Left lobe of liver (tissue), 2 donors: ENCODE data around the gene TEX54. TPM values are rescaled to one million over a fixed set of nuclear protein-coding genes. Genes with fewer than 3 reads are reported as not detected.
"Not testable (repeated sequence)": the region's sequence is repeated elsewhere in the genome, so short reads cannot be mapped to it uniquely, and the experiment has no call there.

Source experiments
- ATAC-seq: fragments of 200-7000 bp; cut with Tn5 transposase; one replicate; pipeline ENCODE4 v1.9.1; 2020; ENCODE audit warnings: mild to moderate bottlenecking, moderate library complexity
- DNase-seq: peaks from one replicate; pipeline ENCODE4 v3.0.0-alpha.2; 2020; ENCODE audit warnings: low spot score
- total RNA-seq: library from RNA; stranded (reverse); gene quantifications from one replicate; pipeline ENCODE4 v1.2.1, GENCODE V29; 2021
- donor health status: DM: no; HTN: no; CAD: no; lungs with moderate emphysema.
- donor health status: DM: no; HTN: yes; CAD: no.

The TEX54 gene
- total RNA-seq, 1 donor from 2014 or later = not detected

- DNase-seq (peak; percentile 97), ATAC-seq (peak; percentile 97)
Observed at GRCh38 chr11:62855571-62856332, 23.1 kb upstream of the TEX54 start.

DNA sequence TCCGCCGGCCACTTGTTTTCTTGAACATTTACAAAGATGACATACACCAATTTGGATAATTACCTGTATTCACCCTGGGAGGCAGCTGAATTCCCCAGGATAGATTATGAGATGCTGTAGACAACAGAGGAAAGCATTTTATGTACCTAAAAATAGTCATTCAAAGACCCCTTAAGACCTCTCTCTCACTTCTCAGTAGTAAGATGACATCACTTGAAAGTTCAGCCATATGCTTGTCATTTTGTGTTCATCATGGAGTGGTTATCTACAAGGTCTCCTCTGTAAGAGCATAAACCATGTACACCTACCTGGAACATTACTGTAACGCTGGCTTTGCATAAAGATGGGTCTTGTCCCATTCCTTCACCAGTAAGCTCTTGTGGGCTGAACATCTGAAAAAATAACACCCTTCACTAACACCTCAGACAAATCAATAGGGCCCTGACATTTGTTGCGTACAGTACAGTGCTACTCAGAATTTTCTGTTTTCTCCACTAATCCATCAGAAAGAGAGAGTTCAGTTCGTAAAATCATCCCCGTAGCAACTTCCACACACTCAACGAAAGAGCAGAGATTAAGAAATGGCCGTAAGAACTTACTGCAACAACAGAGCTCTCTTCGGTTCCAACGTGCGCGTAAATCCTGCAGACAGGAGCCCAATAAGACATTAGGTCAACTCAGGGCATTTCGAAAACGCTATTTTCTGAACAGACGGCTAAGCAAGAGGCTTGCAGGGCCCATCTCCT is 22.4 kb upstream of the TEX54 start:
- DNase-seq (no peak), ATAC-seq (peak; percentile 11)

DNA sequence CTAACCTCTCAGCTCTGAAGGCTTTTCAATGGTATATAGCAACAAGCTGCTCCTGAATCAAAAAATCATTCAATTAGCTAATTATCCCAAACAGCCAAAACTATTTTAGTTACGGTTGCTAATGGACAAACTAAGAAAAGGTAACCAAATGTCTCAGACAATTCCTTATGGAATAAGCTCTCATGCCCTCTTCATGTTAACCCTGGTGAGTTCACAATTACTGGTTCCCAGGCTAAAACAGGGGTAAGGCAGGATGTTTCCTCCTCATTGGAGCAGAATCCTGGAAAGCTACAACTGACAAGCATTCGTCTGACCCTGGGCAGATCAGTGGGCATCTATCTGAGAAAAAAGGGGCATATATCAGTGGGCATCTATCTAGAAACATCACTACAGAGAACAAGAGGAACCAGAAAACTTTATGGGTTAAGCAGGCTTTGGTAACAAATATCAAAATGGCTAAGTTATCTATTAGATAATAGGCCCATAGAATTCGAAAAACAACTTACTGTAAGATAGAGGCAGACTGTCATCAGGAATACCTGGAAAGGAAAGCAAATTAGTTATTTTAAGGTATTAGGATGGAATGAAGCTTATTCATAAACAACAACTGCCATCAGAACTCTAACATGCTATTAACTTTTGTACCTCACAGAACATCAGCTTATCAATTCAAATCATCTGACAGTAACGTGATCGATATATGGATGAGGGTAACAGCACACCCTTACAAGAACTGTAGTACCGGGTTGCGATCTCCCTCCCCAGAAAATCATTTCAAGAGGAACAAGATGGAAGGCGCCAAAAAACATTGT is 21.6 kb upstream of the TEX54 start:
- no peak for ATAC-seq
- DNase-seq = no peak

GRCh38 chr11:62853279-62853965 is 20.8 kb upstream of the TEX54 start:
- ATAC-seq (no peak), DNase-seq (no peak)

DNA sequence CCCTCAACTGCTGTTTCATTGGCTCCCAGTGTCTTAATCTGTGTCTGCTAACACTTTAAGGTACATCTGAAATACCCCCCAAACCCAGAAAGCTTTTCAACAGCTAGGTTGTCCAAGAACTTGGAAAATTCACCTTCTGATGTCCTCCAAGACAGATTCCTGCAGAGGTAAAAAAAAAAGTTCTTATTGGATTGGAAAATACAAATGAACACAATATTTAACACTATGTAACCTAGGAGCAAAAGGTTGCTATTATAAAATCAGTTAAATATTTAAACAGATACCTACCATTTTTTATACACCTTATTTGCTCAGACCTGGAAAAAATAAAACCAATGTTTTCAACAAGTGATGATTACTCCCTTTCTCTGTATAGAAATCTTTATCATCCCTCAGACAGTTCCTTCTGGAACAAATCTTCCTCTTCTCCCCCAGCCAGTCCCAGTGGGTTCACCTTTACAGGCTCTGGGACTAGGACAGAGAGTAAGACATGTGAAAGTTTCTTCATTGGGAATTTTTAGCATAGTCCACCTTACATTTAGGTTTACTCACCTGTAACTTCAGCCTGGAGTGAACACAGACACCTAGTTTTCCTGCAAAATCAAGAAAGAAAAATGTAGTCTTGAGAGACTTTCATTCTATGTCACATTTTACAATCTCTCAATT is 20.0 kb upstream of the TEX54 start:
- DNase-seq (no peak), ATAC-seq (no peak)

GRCh38 chr11:62851807-62852522 is 19.3 kb upstream of the TEX54 start:
- ATAC-seq (no peak), DNase-seq (no peak)

DNA sequence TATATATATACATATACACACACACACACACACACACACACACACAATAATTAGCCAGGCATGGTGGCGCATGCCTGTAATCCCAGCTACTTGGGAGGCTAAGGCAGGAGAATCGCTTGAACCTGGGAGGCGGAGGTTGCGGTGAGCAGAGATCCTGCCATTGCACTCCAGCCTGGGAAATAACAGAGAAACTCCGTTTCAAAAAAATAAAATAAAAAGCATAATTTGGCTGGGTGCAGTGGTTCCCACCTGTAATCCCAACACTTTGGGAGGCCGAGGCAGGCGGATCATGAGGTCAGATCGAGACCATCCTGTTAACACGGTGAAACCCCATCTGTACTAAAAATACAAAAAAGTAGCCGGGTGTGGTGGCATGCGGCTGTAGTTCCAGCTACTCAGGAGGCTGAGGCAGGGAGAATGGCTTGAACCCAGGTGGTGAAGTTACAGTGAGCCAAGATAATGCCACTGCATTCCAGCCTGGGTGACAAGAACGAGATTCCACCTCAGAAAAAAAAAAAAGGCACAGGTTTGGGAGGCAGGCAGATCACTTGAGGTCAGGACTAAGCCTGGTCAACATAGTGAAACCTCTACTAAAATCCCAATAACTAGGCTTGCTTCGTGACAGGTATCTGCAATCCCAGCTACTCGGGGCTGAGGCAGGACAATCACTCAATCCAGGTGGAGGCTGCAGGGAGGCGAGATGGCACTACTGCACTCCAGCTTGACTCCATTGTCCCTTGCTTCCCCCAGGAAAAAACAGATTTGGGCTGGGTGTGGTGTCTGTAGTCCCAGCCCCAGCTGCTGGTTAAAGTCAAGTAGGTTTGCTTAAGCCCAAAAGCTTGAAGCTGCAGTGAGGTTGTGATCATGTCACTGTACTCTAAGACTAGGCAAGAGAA is 18.5 kb upstream of the TEX54 start:
- no peak for DNase-seq
- no peak for ATAC-seq

DNA sequence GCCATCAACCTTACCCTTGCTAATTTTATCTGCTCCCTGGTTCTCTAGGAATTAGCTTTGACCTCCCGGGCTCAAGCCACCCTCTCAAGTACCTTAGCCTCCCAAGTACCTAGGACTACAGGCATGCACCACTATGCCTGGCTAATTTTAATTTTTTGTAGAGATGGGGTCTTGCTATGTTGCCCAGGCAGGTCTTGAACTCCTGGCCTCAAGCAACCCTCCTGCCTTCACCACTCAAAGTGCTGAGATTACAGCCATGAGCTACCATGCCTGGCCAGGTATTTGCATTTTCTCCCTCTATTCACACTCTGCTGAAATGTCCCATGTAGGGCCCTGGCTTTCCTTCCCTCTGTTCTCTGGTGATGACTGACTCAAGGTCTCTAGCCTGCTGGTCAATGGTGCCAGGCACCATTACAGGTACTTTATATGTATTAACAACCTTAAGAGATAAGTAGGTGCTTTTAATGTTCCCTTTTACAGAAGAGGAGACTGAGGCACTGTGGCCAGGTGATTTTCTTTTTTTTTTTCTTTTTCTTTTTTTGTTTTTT is 15.2 kb upstream of the TEX54 start:
- DNase-seq = no peak
- no peak for ATAC-seq

DNA sequence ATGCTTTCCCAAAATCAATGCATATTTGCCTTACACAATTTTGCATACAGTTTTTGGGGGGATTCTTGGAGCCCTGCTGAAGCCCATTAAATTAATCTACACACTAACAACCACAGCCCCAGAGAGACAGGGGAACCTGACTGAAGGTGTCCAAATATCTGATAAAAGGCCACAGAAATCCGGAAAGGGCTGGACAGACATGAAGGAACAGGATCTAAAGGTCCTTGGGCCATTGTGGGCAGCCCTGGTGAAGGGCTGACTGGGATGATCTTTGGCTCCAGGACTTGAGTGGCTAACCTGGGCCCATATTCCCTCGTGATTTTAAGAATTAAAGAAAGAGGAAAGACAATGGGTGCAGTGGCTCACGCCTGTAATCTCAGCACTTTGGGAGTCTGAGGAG is 13.5 kb upstream of the TEX54 start:
- ATAC-seq = no peak
- DNase-seq = no peak

DNA sequence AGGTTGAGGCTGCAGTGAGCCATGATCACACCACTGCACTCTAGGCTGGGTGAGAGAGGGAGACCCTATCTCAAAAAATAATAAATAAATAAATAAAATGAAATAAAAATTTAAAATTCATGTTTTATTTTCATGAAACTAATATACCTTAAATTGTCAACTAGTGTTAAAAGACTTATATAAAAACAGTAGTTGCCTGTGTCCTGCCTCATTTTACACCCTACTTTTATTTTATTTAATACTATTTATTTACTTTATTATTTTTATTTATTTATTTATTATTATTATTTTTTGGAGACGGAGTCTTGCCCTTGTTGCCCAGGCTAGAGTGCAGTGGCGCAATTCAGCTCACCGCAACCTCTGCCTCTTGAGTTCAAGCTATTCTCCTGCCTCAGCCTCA is 11.5 kb upstream of the TEX54 start:
- ATAC-seq (no peak), DNase-seq (no peak)

DNA sequence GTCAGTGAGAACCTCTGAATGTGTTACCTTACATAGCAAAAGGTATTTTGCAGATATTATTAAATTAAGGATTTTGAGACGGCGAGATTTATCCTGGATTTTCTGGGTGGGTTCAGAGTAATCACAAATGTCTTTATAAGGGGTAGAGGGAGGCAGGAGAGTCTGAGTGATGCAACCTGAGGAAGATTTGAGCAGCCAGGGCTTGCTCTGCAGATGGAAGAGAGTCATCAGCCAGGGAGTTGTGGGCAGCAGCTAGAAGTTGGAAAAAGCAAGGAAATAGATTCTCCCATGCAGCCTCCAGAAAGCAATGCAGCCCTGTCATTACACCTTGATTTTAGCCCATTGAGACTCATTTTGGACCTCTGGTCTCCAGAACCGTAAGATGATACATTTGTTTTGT is 10.8 kb upstream of the TEX54 start:
- DNase-seq = no peak

DNA sequence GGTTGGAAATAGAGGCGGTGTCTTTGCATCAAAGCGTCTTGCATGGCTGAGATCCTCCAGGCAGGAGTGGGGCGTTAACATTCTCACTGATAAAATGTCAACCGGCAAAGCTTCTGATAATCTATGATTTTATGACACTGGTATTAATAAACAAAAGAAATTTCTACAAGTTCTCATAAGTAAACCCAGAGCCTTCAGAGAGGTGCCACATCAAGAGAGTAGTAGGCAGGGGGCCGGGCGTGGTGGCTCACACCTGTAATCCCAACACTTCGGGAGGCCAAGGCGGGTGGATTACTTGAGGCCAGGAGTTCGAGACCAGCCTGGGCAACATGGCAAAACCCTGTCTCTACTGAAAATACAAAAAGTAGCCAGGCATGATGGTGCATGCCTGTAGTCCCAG is 10.2 kb upstream of the TEX54 start:
- not testable (repeated sequence) for ATAC-seq, DNase-seq

More for the DNA sequence above, 10.8 kb upstream of the TEX54 start:
- ATAC-seq = no peak

GRCh38 chr11:62842171-62842741 is 9.6 kb upstream of the TEX54 start:
- peak; percentile 58 for DNase-seq
- ATAC-seq = peak; percentile 13

DNA sequence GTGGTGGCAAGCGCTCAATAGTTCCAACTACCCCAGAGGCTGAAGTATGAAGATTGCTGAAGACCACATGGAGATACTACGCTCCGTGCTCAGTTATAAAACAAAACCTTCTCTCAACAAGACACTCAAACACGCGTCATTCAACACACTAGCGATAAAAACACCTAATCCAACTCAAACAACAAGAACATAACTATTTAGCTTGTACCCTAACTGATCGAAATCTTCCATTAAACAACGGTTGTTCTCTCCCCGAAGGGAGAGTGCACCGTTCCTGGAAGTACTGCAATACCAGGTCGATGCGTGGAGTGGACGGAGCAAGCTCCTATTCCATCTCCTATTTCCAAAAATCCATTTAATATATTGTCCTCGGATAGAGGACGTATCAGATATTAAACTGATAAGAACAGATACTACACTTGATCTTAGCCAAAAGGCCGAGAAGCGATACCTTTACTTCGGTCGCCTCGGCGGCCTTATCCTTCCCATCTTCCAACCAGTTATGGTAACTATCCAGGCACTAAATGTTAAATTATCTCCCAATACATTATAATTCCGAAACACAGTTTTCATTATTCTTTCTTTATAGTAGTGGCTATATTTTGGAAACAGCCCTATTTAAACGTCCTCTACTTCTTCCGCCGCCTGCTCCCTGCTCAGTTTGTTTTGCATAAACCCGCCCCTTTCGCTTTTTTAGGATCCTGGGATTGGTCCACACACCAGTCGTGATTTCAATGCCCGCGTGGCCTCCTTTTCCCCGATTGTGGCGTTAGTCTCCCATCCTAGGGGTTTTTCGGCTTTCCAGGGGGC is 8.9 kb upstream of the TEX54 start:
- DNase-seq (peak; percentile 88), ATAC-seq (peak; percentile 77)

DNA sequence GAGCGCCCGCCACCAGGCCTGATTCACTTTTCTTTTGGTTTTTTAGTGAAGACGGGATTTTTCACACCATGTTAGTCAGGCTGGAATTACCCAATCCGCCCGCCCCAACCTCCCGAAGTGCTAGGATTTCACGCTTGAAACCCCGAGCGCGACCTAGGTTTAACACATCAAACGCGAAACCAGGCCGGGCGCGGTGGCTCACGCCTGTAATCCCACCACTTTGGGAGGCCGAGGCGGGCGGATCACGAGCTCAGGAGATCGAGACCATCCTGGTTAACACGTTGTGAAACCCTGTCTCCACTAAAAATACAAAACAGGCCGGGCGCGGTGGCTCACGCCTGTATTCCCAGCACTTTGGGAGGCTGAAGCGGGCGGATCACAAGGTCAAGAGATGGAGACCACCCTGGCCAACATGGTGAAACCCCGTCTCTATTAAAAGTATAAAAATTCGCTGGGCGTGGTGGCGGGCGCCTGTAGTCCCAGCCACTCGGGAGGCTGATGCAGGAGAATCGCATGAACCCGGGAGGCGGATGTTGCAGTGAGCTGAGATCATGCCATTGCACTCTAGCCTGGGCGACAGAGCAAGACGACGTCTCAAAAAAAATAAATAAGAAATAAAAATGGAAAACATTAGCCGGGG is 8.2 kb upstream of the TEX54 start:
- ATAC-seq (peak; percentile 9), DNase-seq (peak; percentile 69)

GRCh38 chr11:62839050-62839945 is 6.7 kb upstream of the TEX54 start, which contains the start of gene WDR74:
WDR74 (minus strand) TSS chr11:62839590; CDS start chr11:62839570, 20 bp downstream.
- DNase-seq (peak; percentile 95), ATAC-seq (peak; percentile 69)
